GM18520 (cell line): ENCODE data around the gene ABHD16B.

Source experiments
- ATAC-seq: cut with Tn5 transposase; IDR thresholded peaks from one replicate; pipeline ENCODE4 v1.9.1; 2021; ENCODE audit not compliant: unreplicated experiment

ABHD16B gene

DNA sequence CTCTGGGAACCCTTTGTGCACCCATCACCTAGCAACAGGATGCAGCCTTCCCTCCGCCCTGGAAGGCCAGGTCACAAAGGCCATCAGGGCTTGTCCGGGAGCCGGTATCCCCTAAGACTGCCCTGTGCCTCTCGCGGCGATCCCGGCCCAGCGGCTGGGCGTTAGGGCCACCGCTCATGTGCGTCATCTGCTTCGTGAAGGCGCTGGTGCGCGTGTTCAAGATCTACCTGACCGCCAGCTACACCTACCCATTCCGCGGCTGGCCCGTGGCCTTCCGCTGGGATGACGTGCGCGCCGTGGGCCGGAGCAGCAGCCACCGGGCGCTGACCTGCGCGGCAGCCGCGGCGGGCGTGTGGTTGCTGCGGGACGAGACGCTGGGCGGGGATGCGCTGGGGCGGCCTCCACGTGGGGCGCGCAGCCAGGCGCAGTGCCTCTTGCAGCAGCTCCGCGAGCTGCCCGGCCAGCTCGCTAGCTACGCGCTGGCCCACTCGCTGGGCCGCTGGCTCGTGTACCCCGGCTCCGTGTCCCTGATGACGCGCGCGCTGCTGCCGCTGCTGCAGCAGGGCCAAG is at the start of gene ABHD16B:
ABHD16B (plus strand) TSS at position 134 of the 570 bp plus-strand sequence; CDS start at position 177, 43 bp downstream.
- ATAC-seq: no peak

DNA sequence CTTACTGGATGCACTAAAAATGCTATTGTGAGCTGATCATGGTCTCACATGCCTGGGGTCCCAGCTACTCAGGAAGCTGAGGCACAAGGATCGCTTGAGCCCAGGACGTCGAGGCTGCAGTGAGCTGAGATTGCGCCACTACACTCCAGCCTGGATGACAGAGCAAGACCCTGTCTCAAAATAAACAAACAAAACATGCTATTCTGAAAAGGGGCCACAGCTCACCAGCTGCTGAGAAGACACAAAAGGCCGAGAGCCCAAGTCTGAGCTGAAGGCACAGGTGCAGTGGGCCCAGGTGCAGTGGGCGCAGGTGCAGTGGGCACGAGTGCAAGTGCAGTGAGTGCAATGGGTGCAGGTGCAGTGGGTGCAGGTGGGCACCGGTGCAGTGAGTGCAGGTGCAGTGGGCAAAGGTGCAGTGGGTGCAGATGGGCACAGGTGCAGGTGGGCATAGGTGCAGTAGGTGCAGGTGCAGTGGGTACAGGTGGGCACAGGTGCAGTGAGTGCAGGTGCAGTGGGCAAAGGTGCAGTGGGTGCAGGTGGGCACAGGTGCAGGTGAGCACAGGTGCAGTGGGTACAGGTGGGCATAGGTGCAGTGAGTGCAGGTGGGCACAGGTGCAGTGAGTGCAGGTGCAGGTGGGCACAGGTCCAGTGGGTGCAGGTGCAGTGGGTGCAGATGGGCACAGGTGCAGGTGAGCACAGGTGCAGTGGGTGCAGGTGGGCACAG is 46.2 kb upstream of the ABHD16B start:
- no peak for ATAC-seq

DNA sequence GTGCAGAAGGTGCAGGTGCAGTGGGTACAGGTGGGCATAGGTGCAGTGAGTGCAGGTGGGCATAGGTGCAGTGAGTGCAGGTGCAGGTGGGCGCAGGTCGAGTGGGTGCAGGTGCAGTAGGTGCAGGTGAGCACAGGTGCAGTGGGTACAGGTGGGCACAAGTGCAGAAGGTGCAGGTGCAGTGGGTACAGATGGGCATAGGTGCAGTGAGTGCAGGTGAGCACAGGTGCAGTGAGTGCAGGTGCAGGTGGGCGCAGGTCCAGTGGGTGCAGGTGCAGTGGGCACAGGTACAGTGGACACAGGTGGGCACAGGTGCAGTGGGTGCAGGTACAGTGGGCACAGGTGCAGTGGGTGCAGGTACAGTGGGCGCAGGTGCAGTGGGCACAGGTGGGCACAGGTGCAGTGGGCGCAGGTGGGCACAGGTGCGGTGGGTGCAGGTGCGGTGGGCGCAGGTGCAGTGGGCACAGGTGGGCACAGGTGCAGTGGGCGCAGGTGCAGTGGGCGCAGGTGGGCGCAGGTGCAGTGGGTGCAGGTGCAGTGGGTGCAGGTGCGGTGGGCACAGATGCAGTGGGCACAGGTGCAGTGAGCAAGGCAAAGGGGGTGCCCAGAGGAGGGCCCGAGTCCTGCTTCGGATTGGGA is 45.6 kb upstream of the ABHD16B start:
- no peak for ATAC-seq

DNA sequence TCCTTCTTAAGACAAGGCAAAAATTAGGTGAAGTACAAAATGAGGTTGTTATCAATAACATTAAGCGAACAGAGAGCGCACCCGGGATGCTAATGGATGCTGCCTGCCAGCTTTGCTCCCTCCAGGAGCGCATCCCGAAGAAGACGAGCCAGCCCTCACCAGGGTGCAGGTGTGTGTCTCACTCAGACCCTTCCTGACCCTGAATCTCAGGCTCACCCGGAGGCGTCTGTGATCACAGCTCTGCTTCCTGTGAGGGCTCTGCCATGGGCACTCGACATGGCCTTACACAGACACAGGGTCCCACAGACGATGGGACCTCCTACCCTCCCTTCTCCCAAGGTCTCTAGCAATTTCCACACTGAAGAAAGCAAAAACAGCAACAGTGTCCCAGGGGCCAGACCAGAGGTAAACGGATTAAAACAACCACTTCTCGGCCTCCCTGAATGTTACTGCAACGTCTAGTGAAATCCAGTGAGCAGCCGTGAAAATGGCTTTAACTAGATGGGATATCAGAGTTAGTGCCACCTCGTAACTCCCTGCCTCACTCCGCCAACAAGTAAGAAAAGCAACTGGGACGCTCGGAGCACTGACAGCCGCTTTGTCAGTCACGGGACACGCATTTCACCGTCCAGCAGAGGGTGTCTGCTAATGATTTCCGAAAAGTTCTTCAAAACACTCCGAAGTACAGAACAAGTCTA is 41.9 kb upstream of the ABHD16B start:
- no peak for ATAC-seq

DNA sequence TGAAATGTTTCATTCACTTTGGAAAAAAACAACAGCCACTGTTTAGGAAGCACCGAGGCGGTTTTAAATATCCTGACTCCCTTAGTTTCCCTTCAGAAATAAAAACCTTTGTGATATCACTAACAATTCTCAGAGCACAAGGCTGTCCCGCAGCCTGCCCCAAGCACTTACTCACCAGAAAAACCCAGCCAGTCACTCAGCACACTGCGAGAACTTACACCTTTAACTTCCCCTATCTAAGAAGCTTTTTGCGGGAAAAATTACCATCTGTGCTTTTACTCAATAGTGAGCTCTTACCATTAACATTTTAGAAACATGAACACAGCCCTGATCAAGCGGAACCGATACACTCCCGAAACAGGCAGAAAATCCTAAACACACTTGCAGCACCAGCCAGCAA is 39.5 kb upstream of the ABHD16B start:
- no peak for ATAC-seq

DNA sequence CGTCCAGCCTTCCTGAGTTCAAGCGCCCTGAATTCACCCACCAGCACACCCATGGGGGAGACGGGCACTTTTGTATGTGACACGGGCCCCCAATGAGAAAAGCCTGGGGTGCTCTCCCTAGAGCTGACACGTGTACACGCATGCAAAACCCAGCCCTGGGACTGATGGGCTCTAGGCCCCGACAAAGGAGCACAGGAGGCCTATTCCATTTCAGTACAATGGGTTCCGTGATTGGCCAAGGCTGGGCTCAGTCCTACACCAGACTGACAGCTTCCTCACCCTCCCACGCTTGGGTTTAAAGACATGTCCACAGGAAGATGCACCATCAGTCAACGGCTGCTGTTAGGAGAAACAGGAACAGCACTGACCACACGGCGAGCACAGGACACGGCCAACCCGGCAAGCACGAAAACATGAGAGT is 39.0 kb upstream of the ABHD16B start:
- no peak for ATAC-seq

DNA sequence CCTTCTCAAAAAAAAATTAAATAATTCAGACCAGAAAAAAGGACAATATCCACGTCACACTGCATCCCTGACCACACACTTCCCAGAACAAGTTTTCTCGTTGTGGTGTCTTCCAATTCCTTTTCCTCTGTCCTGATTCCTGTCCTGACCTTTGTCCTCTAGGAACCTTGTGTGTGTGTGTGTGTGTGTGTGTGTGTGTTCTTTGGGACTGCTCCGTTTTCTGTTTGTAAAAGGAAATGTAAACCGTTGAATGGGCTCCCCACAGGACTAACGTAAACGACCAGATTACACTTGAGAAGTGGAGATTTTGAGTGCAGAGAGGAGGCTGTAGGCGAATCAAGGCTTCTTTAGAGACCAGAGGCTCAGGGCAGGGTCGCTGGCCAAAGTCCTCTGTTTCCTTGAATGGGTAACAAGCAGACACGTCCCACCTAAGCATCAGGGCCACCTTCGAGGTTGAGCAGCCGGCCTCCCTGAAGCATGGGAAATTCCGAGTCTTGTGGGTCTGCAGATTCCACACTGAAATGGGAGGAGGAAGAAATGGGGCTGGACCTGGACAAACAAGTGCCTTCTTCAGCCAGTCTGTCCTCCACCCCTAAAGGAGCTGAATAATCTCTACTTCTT is 37.5 kb upstream of the ABHD16B start:
- no peak for ATAC-seq

DNA sequence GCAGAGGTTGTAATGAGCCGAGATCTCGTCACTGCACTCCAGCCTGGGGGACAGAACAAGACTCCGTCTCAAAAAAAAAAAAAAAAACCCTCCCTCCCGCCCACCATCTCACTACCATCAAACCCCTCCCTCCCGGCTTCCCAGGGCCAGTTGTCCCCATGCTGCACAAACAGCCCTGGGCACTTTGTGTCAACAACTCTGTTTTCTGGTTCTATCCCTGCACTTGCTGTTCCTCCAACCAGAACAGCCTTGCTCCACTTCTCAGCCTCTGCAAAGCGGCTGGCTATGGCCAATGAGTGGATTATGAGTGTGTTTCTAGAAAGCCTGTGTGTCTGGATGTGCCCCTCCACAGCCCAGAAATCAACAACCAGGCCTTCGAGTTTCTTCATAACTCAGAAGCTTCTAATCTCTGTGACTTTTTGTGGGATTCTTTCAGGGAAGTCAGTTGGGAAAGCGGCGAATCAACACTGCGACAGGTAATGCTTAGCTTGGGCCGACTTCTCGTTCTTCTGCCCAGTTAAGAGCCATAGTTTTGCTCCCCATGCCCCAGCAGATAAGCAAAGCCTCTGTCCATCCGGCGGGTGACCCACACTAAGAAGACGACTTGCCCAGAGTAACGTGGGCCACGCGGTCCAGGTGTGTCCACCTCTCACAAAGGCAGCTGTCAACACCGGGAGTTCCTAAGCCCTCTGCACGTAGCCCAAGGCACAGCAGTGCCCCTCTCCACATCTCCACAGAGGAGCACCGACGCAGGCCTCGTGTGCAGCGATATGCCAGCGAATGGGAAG is 35.8 kb upstream of the ABHD16B start:
- ATAC-seq: no peak

DNA sequence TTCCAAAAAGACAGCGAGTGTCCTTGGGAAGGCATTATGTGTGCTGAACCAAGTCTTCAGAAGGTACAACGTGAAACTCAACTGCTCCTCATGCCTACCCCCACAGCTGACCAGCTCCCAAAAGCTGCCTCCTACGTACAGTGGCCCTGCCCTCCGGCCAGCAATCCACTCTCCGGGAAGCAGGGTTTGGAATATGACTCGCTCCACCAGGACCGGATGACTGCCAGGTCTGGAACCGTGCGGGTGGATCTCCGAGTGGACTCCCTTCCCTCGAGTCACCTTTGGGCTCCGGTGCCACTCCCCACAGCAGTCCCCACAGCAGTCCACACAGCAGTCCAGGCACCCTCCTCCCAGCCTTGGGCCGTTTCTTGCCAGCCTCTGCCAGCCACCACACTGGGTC is 34.5 kb upstream of the ABHD16B start:
- ATAC-seq: no peak

DNA sequence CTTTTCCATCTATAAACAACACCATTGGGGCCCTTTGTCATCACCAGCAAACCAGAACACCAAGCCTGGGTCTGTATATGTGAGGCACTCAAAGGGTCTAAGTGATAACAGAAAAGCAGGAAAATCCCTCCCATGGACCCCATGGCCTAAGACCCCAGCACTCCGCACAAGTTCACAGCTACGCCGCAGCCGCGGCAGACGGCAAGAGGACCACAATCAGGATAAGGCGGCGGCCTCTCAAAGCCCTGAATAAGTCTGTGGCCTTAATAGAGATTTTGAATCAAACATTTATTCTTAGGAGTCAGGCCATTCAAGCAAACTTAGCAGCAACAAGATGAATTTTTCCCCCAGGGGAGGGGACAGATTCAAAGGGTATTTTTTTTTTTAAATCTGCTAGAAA is 33.2 kb upstream of the ABHD16B start:
- no peak for ATAC-seq

DNA sequence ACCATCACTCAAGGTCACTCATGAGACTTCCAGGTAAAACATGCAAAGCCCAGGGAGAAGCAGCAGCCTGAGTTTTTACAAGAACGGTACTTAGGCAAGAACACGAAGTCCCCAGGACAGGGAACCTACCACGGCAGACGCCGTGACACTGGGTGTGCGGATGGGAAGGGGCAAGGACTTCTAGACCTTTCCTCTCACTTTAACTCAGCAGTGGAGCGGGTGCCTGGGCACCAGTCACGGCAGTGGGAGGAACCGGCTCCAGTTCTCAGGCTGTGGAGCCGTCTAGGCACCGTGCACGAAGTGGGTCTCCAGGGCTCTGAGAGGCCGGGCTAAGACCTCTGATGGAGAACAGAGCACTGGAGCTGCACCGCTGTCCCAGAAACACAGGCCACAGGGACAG is 32.8 kb upstream of the ABHD16B start:
- ATAC-seq: no peak

DNA sequence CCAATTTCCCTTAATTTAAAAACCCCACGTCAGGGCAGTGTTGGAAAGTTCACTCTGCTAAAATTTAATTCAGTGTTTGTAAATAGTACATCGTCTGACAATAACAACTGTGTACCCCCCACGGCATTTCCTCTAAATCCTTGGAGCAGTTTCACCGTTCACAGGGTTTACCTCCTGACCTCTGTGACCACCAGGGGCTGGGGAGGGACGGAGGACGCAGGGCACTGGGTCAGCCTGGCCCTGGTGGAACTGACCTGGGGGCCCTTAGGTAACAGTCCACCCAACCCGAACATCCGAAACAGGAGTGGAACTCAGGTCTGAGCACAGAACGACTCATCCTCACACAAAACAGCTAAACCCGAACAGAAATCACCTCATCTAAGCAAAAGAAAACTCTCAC is 32.3 kb upstream of the ABHD16B start:
- ATAC-seq: no peak

DNA sequence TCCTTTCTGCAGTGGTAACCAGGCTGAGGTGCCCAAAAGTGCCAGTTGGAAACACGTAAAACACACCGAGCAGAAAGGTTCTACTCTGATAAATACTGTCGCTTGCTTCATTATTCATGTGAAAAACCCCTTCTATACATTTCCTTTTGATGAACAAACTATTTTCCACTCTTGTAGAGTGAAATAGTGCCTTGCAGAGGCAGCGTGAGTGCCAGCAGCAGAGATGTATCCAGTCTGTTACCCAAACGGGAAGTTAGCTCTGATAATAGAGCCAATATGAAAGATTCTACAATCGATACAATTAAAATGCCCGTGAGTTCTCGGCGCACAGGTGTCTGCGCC is 31.7 kb upstream of the ABHD16B start:
- ATAC-seq: no peak

DNA sequence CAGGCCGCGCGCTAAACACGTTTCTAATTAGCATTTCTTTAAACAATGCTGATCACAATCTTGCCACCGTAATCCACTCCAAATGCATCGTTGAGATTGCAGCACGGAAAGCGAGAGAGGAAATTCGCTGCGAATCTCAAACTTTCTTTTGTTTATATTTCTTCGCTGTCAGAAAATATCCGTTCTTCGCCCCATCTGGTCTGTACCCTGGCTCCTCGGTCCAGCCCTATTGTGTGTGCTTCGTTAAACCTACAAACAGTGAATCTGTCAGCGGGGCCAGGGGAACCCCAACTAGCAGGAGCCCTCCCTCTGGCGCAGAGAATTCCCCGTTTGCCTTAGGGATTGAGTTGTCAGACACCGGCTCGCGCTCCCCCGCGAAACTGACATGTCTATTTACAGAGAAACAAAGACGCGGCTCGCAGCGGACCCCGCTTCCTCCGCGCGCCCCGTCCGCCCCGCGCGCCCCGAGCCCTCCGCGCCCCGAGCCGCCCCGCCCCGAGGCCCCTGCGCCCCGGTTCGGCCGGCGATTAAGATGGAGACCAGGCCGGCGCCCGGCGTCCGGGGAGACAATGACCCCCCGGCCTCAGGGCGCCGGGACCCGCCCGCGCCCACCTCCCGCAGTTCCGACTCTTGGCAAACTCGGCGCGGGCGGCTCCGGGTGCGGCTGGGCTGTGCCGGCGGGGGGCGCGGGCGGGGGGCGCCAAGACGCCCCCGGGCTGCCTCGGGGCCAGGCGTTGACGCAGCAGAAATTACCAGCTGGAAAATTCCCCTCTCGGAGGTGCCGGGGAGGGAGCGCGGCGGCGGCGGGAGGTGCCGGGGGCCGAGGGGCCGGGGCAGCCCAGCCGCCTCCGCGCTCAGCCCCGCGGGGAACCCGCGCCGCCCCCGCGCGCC is 31.1 kb upstream of the ABHD16B start:
- ATAC-seq: no peak

DNA sequence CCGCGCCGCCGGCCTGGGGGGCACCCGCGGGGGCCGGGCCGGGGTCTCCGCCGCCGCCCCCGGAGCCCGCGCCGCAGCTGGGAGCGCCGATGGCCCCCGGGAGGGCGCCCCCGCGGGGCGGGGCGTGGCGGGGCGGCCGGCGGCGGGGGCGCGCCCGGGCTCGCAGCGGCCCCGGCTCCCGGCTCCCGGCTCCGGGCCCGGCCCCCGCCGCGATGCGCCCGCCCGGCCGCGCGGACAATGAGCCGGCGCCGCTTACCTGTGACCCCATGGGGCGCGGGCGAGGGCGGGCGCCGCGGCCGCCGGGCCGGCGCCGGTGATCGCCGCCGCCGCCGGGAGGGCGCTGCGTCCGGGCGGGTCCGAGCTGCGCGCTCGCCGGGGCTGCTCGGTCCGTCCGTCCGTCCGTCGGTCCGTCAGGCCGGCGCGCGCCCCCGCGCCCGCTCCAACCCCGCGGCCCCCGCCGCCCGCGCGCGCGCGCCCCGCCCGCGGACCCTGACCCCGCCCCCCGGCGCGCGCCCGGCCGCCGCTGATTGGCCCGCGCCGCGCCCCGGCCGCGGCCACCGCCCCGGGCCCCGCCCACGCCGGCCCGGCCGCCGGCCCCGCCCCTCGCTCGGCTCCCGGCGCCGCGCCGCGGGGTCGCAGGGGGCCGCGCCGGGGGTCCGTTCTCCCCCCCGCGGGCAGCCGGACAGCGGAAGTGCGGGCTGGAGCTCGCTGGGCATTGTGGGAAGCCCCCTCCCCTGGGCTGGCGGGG is 30.3 kb upstream of the ABHD16B start, which contains the start of gene ZBTB46:
ZBTB46 (minus strand) TSS at position 424 of the 748 bp plus-strand sequence. CDS start 40,507 bp downstream, outside the sequence.
- ATAC-seq: no peak

DNA sequence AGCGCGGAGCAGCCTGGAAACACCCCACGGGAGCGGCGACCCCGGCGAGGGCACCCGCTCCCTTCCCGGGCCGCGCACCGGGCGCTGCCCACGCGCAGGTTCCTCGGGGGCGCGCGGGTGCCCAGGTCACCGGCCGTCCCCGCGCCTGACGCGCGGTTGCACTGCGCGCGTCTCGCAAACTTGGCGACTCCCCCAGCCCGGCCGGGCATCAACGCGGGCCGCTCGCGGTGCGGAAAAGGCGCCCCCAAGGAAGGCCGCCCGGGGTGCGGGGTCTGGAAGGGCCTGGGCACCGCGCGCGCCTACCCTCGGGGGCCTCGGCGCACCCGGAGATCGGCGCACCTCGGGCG is 29.7 kb upstream of the ABHD16B start:
- no peak for ATAC-seq

DNA sequence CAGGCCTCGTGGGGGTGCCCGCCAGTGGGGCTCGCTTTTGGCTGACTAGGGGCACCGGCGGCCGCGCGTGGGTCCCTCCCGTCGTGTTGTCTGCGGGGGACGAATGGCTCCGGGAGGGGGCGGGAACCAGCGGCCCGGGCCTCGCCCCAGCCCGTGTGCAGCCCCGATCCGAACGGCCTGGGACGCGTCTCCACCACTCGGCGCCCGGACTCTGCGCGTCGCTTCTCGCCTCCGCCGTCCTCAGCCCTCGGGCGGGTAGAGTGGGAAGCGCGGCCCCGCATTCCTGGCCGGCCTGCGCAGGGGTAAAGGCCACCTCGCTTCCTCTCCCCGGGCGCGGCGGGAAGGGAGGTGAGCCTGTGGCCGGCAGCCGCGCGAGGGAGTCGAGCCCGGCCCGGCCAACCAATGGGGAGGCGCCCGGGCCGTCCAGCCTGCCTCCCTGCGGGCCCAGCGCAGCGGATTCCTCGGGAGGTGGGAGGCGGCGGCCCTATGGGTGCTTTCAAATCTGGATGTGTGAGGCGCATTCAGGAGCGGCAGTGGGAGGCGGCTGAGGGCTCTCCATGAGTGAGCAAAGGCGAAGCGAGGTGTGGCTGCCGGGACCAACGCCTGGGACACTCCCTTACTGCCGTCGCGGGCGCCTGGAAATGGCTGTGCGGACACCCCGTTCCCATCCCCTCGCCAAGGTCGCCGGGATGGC is 29.2 kb upstream of the ABHD16B start:
- no peak for ATAC-seq

DNA sequence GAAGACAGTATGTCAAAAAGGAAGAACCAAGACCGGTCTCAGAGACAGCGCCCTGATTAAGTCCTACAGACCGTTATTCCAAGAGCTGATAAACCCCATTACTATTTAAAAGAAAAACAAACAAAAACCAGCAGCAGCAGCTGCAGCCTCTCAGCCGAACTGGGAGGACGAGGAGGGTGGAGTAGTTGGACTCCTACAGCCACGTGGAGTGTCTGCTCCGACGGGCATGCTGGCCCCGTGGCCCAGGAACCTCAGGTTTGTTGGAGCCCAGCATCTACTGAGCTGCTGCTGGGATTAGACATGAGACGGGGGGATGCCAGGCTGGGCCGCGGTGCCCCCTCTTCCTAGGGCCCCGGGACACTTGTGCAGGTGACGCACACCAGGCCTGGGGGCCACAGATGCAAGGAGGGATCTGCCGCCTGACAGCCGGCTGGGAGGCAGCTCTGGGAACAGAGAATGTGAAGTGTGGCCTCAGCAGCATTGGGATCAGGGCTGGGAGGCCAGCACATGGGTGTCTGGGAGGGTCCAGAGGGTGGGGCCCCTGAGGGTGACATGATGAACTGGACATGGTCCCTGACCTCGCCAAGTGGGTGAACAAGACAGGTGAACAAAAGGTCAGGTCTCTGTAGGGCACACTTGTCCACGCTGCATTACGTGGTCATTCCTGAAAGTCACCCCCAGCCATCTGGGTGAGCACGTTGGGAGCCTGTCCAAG is 27.4 kb upstream of the ABHD16B start:
- no peak for ATAC-seq
